ENCODE measurements around the gene MGAT3. TPM values are rescaled to one million over a fixed set of nuclear protein-coding genes. Genes with fewer than 3 reads are reported as not detected.
A peak's percentile ranks its signal among the peaks of the same experiment; 100 is the strongest.

MGAT3 gene
- total RNA-seq, 1 experiment from 2014 or later, result 5.0 TPM

DNA sequence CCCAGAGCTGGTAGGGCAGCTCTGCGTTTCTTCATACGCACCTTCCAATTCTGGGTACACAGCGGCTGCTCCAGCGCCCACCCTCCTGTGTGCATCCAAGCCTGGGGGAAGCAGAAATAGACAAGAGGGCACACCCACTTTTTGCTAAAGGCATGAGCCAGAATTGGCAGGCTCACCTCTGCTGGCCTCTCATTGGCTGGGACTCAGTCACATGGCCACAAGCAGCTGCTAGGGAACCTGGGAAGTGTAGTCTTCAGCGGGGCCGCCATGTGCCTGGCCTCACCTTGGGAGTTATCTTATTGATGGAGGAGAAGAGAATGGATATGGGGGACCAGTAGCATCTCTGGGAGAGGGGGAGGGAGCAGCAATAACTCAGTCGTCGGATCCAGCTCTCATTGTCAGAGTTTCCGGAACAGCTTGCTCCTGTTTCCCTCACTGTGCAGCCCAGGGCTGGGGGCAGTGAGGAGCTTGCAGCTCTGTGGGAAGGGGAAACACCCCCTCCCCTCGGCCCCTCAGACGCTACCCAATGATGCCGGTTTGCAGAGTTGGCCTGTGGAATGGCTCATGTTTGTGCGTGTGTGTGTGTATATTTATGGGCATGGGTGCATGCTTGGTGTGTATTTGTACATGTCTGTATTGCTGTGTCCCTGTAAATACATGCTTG, 33.5 kb downstream of the MGAT3 start:
- Histone ChIP-seq H2BK15ac (ENCODE audit: low read depth, low read length) (no peak overlapping the region; the same call in 1 of the 2 replicates), H3K79me1 (ENCODE audit: insufficient read depth, low read depth, low read length, poor library complexity, severe bottlenecking) (no peaks in the 10 kb centered on the region), H4K5ac (ENCODE audit: insufficient read length, low read depth, low read length) (no peak overlapping the region), H3T11ph (ENCODE audit: low read length) (no peak overlapping the region), H2BK12ac (ENCODE audit: insufficient read length, low read depth, low read length) (no peak overlapping the region), H3K27me3 (ENCODE audit: insufficient read depth, low read length) (no peaks in the 10 kb centered on the region), H3K4me2 (ENCODE audit: insufficient read depth, insufficient read length, low read length) (peak overlapping the region; percentile 10), H2BK20ac (ENCODE audit: low read depth, low read length, poor library complexity, severe bottlenecking) (no peak overlapping the region), H3K4me1 (ENCODE audit: insufficient read depth, low read length) (no peaks in the 10 kb centered on the region), H4K20me1 (ENCODE audit: control insufficient read depth, insufficient read depth, insufficient read length) (no peaks in the 10 kb centered on the region), H3K27ac (ENCODE audit: insufficient read length, low read depth, low read length) (no peak overlapping the region), H3K79me2 (ENCODE audit: insufficient read depth, low read length) (no peaks in the 10 kb centered on the region), H2AFZ (ENCODE audit: low read length) (no peak overlapping the region), H2AK5ac (ENCODE audit: insufficient read length, low read length) (no peak overlapping the region), H4K91ac (ENCODE audit: insufficient read length, low read depth, low read length) (no peak overlapping the region), H3K9me3 (ENCODE audit: control insufficient read depth, low read depth, low read length) (no peaks in the 10 kb centered on the region), H2BK5ac (ENCODE audit: insufficient read length, low read length) (no peak overlapping the region), H3K18ac (ENCODE audit: insufficient read length, low read depth, low read length) (no peak overlapping the region), H2BK120ac (ENCODE audit: low read depth, low read length, poor library complexity, severe bottlenecking) (no peak overlapping the region), H3K23me2 (ENCODE audit: insufficient read length, low read depth, low read length, poor library complexity, severe bottlenecking) (no peaks in the 10 kb centered on the region), H3K56ac (ENCODE audit: insufficient read length, low read depth, low read length) (no peak overlapping the region), H3K14ac (ENCODE audit: insufficient read depth, low read length) (no peak overlapping the region), H4K8ac (replicated peaks; ENCODE audit: insufficient read length, low read depth, low read length) (no peak overlapping the region), H3K4ac (ENCODE audit: low read depth, low read length) (no peak overlapping the region), H3K23ac (ENCODE audit: insufficient read length, low read depth, low read length) (no peak overlapping the region), H3K9ac (ENCODE audit: extremely low read depth, insufficient read length, low read length) (no peak overlapping the region)
- no CpG with 5 or more reads among the region's 13 CpGs for WGBS (ENCODE audit: extremely low coverage, insufficient read length, low lambda C conversion rate)
- Mint-ChIP-seq H3K27ac (no peak overlapping the region), H3K9me3 (peaks cover 0 to 3% of the 10 kb centered on the region in 2 experiments; a peak in 1 of 5 replicates), H3K36me3 (ENCODE audit: insufficient read depth in 1 of 3, low read depth in 3 of 3) (peaks cover 0 to 6% (median 4%) of the 10 kb centered on the region in 3 experiments; a peak in 3 of 7 replicates), H3K27me3 (ENCODE audit: low read depth) (peaks cover 39% of the 10 kb centered on the region), H3K4me1 (peaks cover 6 to 15% of the 10 kb centered on the region in 2 experiments), H3K4me3 (peak overlapping the region; percentile 14 to 52; a peak in 3 of 5 replicates)
- TF ChIP-seq CTCF (conservative IDR thresholded peaks at IDR 0.05), result no peak
- DNase-seq, result peak; percentile 90

All from H9 (cell line).